ENCODE measurements around the gene LPGAT1.

DNA sequence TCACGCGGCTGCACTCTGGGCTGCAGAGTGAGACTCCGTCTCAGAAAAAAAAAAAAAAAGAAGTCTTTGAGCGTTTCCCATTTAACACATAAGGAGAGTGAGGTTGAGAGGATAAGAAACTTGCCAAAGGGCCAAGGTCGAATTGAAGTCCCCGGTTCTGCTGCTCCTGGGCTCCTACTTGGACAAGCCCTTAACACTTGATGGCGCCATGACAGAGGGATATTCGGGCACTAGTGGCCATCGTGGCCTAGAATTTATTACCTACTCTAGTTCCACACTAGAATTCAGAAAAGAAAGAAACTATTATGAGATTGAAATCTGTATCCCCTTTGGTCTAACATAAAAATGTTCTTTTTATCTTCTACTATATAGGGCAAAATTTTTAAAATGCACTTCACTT is 89.4 kb downstream of the LPGAT1 start:
- TF ChIP-seq, protein P1, sequence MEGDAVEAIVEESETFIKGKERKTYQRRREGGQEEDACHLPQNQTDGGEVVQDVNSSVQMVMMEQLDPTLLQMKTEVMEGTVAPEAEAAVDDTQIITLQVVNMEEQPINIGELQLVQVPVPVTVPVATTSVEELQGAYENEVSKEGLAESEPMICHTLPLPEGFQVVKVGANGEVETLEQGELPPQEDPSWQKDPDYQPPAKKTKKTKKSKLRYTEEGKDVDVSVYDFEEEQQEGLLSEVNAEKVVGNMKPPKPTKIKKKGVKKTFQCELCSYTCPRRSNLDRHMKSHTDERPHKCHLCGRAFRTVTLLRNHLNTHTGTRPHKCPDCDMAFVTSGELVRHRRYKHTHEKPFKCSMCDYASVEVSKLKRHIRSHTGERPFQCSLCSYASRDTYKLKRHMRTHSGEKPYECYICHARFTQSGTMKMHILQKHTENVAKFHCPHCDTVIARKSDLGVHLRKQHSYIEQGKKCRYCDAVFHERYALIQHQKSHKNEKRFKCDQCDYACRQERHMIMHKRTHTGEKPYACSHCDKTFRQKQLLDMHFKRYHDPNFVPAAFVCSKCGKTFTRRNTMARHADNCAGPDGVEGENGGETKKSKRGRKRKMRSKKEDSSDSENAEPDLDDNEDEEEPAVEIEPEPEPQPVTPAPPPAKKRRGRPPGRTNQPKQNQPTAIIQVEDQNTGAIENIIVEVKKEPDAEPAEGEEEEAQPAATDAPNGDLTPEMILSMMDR (IDR thresholded peaks at IDR 0.05): no peak
- TF ChIP-seq POLR2A (IDR thresholded peaks at IDR 0.05): no peak
